ENCODE results near the gene TP53I13. TPM values are rescaled to one million over a fixed set of nuclear protein-coding genes. Genes with fewer than 3 reads are reported as not detected.

Gene TP53I13
- total RNA-seq, 2 experiments from 2014 or later, result 20.8 to 27.5 TPM

DNA sequence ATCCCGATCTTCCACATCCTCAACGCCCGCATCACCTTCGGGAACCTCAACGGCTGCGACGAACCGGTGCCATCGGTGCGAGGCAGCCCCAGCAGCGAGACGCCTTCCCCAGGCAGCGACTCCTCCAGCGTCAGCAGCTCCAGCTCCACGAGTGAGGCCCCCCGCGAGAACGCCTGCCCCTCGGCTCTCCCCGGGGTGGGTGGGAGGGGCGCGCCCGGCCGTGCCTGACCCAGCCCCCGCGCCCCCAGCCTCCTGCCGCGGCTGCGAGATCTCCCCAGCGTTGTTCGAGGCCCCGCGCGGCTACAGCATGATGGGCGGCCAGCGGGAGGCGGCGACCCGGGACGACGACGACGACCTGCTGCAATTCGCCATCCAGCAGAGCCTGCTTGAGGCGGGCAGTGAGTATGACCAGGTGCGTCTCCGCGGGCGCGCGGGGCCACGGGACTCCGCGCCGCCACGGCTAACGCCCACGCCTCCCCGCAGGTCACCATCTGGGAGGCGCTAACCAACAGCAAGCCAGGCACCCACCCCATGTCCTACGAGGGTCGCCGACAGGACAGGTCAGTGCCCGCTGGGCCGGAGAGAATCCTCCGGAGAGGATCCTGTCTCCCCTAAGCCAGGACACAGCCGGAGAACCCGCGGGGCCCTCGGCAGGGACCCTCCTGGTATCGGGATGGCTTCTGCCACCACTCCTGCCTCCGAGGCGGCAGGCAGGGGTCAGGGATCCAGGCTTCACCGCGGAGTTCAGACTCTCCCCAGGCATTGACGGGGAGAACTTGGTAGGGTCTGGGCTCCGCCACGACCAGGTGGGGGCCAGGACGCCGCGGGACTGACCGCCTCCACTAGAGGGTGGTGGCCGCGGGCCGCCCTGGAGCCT, 44.1 kb downstream of the TP53I13 start:
- no peaks in the 10 kb centered on the region for H3K9me2 ChIP-seq (ENCODE audit: insufficient read depth, low read length)
- BruUV-seq (replicated peaks), result no TSS peak
- H4K20me1 ChIP-seq (ENCODE audit: insufficient read depth, low read length), result 0 out of 2 replicates have a peak, but pooled peaks cover 10% of the 10 kb centered on the region
- TF ChIP-seq, protein P1, sequence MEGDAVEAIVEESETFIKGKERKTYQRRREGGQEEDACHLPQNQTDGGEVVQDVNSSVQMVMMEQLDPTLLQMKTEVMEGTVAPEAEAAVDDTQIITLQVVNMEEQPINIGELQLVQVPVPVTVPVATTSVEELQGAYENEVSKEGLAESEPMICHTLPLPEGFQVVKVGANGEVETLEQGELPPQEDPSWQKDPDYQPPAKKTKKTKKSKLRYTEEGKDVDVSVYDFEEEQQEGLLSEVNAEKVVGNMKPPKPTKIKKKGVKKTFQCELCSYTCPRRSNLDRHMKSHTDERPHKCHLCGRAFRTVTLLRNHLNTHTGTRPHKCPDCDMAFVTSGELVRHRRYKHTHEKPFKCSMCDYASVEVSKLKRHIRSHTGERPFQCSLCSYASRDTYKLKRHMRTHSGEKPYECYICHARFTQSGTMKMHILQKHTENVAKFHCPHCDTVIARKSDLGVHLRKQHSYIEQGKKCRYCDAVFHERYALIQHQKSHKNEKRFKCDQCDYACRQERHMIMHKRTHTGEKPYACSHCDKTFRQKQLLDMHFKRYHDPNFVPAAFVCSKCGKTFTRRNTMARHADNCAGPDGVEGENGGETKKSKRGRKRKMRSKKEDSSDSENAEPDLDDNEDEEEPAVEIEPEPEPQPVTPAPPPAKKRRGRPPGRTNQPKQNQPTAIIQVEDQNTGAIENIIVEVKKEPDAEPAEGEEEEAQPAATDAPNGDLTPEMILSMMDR (conservative IDR thresholded peaks at IDR 0.05; ENCODE audit: low read length), result no peak
- no peak for TF ChIP-seq EZH2phosphoT487 (IDR thresholded peaks at IDR 0.05; ENCODE audit: borderline replicate concordance, low read depth, low read length)
- DNase-seq (ENCODE audit: low spot score), result no peak
- peaks cover 10% of the 10 kb centered on the region; the same call in 1 of the 2 replicates for H3K36me3 ChIP-seq (ENCODE audit: insufficient read depth, low read length)
- CTCF ChIA-PET (ENCODE audit: unreplicated experiment), result interaction anchor here (1.0 to 1.2 kb wide), 2 partner anchors 8 to 242 kb away, joined by 4 to 5 read pairs; no protein-coding TSS in a partner anchor
- H3K4me1 ChIP-seq (ENCODE audit: insufficient read depth, low read length, poor library complexity, severe bottlenecking), result peaks cover 36% of the 10 kb centered on the region
- H3K79me2 ChIP-seq (ENCODE audit: insufficient read depth, low read depth, low read length), result no peaks in the 10 kb centered on the region
- POLR2A ChIA-PET, result no interaction called here
- no peaks in the 10 kb centered on the region for H3K9me3 ChIP-seq (ENCODE audit: low read length)
- no peak overlapping the region for H3K27ac ChIP-seq (ENCODE audit: low read depth, low read length, poor library complexity, severe bottlenecking)
- peak overlapping the region; percentile 35; the same call in 1 of the 2 replicates for H3K4me2 ChIP-seq (ENCODE audit: low read length)
- H2AFZ ChIP-seq (ENCODE audit: low read length), result no peak overlapping the region
- intact Hi-C loops (cut with micrococcal nuclease; ENCODE audit: unreplicated experiment), result loop anchor here (1.0 kb wide), 1 partner anchor 18 kb away; no protein-coding TSS in a partner anchor
- no peak overlapping the region for H3K4me3 ChIP-seq (ENCODE audit: low read depth, low read length, poor library complexity, severe bottlenecking)

DNA sequence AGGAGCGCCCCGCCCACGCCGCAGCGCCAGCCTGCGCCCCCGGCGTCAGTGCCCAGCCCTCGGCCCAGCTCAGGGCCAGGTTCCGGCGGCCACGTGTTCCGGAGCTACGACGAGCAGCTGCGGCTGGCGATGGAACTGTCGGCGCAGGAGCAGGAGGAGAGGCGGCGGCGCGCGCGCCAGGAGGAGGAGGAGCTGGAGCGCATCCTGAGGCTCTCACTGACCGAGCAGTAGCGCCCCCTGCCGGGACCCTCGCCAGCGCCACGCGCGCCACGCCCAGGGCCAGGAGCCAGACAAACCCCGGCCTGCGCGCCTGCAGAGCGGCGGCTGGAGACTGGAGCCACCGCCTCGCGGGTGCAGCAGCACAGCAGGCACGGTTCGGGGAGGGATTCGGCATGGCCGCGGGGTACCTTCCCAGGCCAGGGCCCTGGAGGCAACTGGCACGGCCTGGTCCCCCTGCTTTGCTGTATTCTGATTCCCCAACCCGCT, 44.9 kb downstream of the TP53I13 start:
- Histone ChIP-seq H4K20me1 (ENCODE audit: insufficient read depth, low read length) (0 out of 2 replicates have a peak, but pooled peaks cover 10% of the 10 kb centered on the region), H3K27ac (ENCODE audit: low read depth, low read length, poor library complexity, severe bottlenecking) (no peak overlapping the region), H3K9me2 (ENCODE audit: insufficient read depth, low read length) (no peaks in the 10 kb centered on the region), H3K9me3 (ENCODE audit: low read length) (no peaks in the 10 kb centered on the region), H2AFZ (ENCODE audit: low read length) (no peak overlapping the region), H3K4me2 (ENCODE audit: low read length) (peak overlapping the region; percentile 35; the same call in 1 of the 2 replicates), H3K79me2 (ENCODE audit: insufficient read depth, low read depth, low read length) (no peaks in the 10 kb centered on the region), H3K36me3 (ENCODE audit: insufficient read depth, low read length) (peaks cover 10% of the 10 kb centered on the region; the same call in 1 of the 2 replicates), H3K4me3 (ENCODE audit: low read depth, low read length, poor library complexity, severe bottlenecking) (no peak overlapping the region), H3K4me1 (ENCODE audit: insufficient read depth, low read length, poor library complexity, severe bottlenecking) (peaks cover 43% of the 10 kb centered on the region)
- intact Hi-C loops (cut with micrococcal nuclease; ENCODE audit: unreplicated experiment), result loop anchor here (1.0 kb wide), 1 partner anchor 19 kb away; no protein-coding TSS in a partner anchor
- CTCF ChIA-PET (ENCODE audit: unreplicated experiment), result interaction anchor here (0.6 to 1.2 kb wide), 3 partner anchors 8 to 243 kb away, joined by 3 to 5 read pairs (median 4); no protein-coding TSS in a partner anchor
- no TSS peak for BruUV-seq (replicated peaks)
- POLR2A ChIA-PET, result interaction anchor here (0.6 kb wide), 1 partner anchor 62 kb away, joined by 4 read pairs; no protein-coding TSS in a partner anchor
- no peak for TF ChIP-seq EZH2phosphoT487 (IDR thresholded peaks at IDR 0.05; ENCODE audit: borderline replicate concordance, low read depth, low read length)
- TF ChIP-seq, protein P1 (conservative IDR thresholded peaks at IDR 0.05; ENCODE audit: low read length), result peak; percentile 83
- DNase-seq (ENCODE audit: low spot score), result peak; percentile 74
